ENCODE results near the gene PRKCH. TPM values are rescaled to one million over a fixed set of nuclear protein-coding genes. Genes with fewer than 3 reads are reported as not detected.

PRKCH gene
- total and polyA plus RNA-seq, 2 experiments from 2014 or later, result 2.4 to 3.5 TPM

- H3K27ac ChIP-seq, result no peak overlapping the region
- H3K27me3 ChIP-seq (replicated peaks; ENCODE audit: insufficient read depth), result peaks cover 4% of the 10 kb centered on the region
- H3K36me3 ChIP-seq (ENCODE audit: low read depth), result no peaks in the 10 kb centered on the region
- no peaks in the 10 kb centered on the region for H3K4me1 ChIP-seq (ENCODE audit: insufficient read depth)
- peaks cover 20% of the 10 kb centered on the region for H3K79me2 ChIP-seq (ENCODE audit: insufficient read depth)
- TF ChIP-seq EZH2phosphoT487 (IDR thresholded peaks at IDR 0.05; ENCODE audit: insufficient read depth, low read depth) (no peak), EZH2 (IDR thresholded peaks at IDR 0.05; ENCODE audit: insufficient read depth, poor library complexity, severe bottlenecking) (no peak)
- in situ Hi-C loops (cut with MboI), result loop anchor here (5.0 to 25.0 kb wide), 2 partner anchors 309 to 379 kb away; partner anchors contain the start of gene SNAPC1
- H3K9ac ChIP-seq, result no peak overlapping the region
- H3K4me2 ChIP-seq (ENCODE audit: unreplicated experiment), result no peak overlapping the region
- 76 to 83% methylated on average over 9 of the region's 9 CpGs for WGBS, 2 experiments (ENCODE audit: low coverage in 1 of 2, low lambda C conversion rate in 2 of 2, missing lambda C conversion rate in 2 of 2)
- H3K9me3 ChIP-seq (ENCODE audit: low read depth), result no peaks in the 10 kb centered on the region
- H3F3A ChIP-seq (ENCODE audit: insufficient read depth), result no peaks in the 10 kb centered on the region
- H4K20me1 ChIP-seq (ENCODE audit: insufficient read depth), result no peaks in the 10 kb centered on the region
- no peak overlapping the region for H2AFZ ChIP-seq
- no peaks in the 10 kb centered on the region for H3K9me2 ChIP-seq (ENCODE audit: insufficient read depth)
- no peak for DNase-seq
- no peak overlapping the region for H3K4me3 ChIP-seq
Measured at GRCh38 chr14:61453103-61453767, 131.9 kb downstream of the PRKCH start.

- Histone ChIP-seq H3K27ac (no peak overlapping the region), H3K4me1 (ENCODE audit: insufficient read depth) (no peaks in the 10 kb centered on the region), H4K20me1 (ENCODE audit: insufficient read depth) (no peaks in the 10 kb centered on the region), H3K36me3 (ENCODE audit: low read depth) (no peaks in the 10 kb centered on the region), H3K27me3 (replicated peaks; ENCODE audit: insufficient read depth) (no peaks in the 10 kb centered on the region; the same call in 1 of the 2 replicates), H3K4me3 (no peak overlapping the region), H3K9me2 (ENCODE audit: insufficient read depth) (no peaks in the 10 kb centered on the region), H3K9me3 (ENCODE audit: low read depth) (no peaks in the 10 kb centered on the region), H3K79me2 (ENCODE audit: insufficient read depth) (peaks cover 28% of the 10 kb centered on the region), H3K4me2 (ENCODE audit: unreplicated experiment) (no peak overlapping the region), H3F3A (ENCODE audit: insufficient read depth) (no peaks in the 10 kb centered on the region), H3K9ac (no peak overlapping the region), H2AFZ (no peak overlapping the region)
- in situ Hi-C loops (cut with MboI), result loop anchor here (5.0 to 25.0 kb wide), 2 partner anchors 308 to 378 kb away; partner anchors contain the start of gene SNAPC1
- TF ChIP-seq EZH2phosphoT487 (IDR thresholded peaks at IDR 0.05; ENCODE audit: insufficient read depth, low read depth) (no peak), EZH2 (IDR thresholded peaks at IDR 0.05; ENCODE audit: insufficient read depth, poor library complexity, severe bottlenecking) (no peak)
- no peak for DNase-seq
- WGBS, 2 experiments (ENCODE audit: low coverage in 1 of 2, low lambda C conversion rate in 2 of 2, missing lambda C conversion rate in 2 of 2), result 82 to 86% methylated on average over 4 of the region's 4 CpGs
Measured at GRCh38 chr14:61454545-61454944, 133.2 kb downstream of the PRKCH start.

GRCh38 chr14:61455351-61455750 is 134.0 kb downstream of the PRKCH start:
- H2AFZ ChIP-seq, result no peak overlapping the region
- no peak overlapping the region for H3K4me2 ChIP-seq (ENCODE audit: unreplicated experiment)
- in situ Hi-C loops (cut with MboI), result loop anchor here (25.0 kb wide), 1 partner anchor 307 kb away; the partner anchor contains the start of gene SNAPC1
- no peaks in the 10 kb centered on the region for H3F3A ChIP-seq (ENCODE audit: insufficient read depth)
- TF ChIP-seq EZH2phosphoT487 (IDR thresholded peaks at IDR 0.05; ENCODE audit: insufficient read depth, low read depth) (no peak), EZH2 (IDR thresholded peaks at IDR 0.05; ENCODE audit: insufficient read depth, poor library complexity, severe bottlenecking) (no peak)
- peaks cover 37% of the 10 kb centered on the region for H3K79me2 ChIP-seq (ENCODE audit: insufficient read depth)
- H3K4me1 ChIP-seq (ENCODE audit: insufficient read depth), result no peaks in the 10 kb centered on the region
- H3K9me2 ChIP-seq (ENCODE audit: insufficient read depth), result no peaks in the 10 kb centered on the region
- no peaks in the 10 kb centered on the region for H3K9me3 ChIP-seq (ENCODE audit: low read depth)
- no peak overlapping the region for H3K27ac ChIP-seq
- 62 to 64% methylated on average over 6 of the region's 6 CpGs for WGBS, 2 experiments (ENCODE audit: low coverage in 1 of 2, low lambda C conversion rate in 2 of 2, missing lambda C conversion rate in 2 of 2)
- H3K27me3 ChIP-seq (replicated peaks; ENCODE audit: insufficient read depth), result no peaks in the 10 kb centered on the region; the same call in 1 of the 2 replicates
- no peak for DNase-seq
- H3K9ac ChIP-seq, result no peak overlapping the region
- no peaks in the 10 kb centered on the region for H3K36me3 ChIP-seq (ENCODE audit: low read depth)
- no peaks in the 10 kb centered on the region for H4K20me1 ChIP-seq (ENCODE audit: insufficient read depth)
- H3K4me3 ChIP-seq, result no peak overlapping the region

GRCh38 chr14:61456720-61457119 is 135.3 kb downstream of the PRKCH start:
- WGBS, 2 experiments (ENCODE audit: low coverage in 1 of 2, low lambda C conversion rate in 2 of 2, missing lambda C conversion rate in 2 of 2), result 31 to 34% methylated on average over 12 of the region's 12 CpGs
- Histone ChIP-seq H3K4me2 (ENCODE audit: unreplicated experiment) (no peak overlapping the region), H3K9me2 (ENCODE audit: insufficient read depth) (no peaks in the 10 kb centered on the region), H3K4me3 (no peak overlapping the region), H3F3A (ENCODE audit: insufficient read depth) (no peaks in the 10 kb centered on the region), H3K27me3 (replicated peaks; ENCODE audit: insufficient read depth) (no peaks in the 10 kb centered on the region), H3K9me3 (ENCODE audit: low read depth) (no peaks in the 10 kb centered on the region), H3K79me2 (ENCODE audit: insufficient read depth) (peaks cover 50% of the 10 kb centered on the region), H3K36me3 (ENCODE audit: low read depth) (no peaks in the 10 kb centered on the region), H3K4me1 (ENCODE audit: insufficient read depth) (peaks cover 5% of the 10 kb centered on the region; the same call in 1 of the 2 replicates), H4K20me1 (ENCODE audit: insufficient read depth) (no peaks in the 10 kb centered on the region), H2AFZ (no peak overlapping the region), H3K27ac (no peak overlapping the region), H3K9ac (no peak overlapping the region)
- peak; percentile 84 for DNase-seq
- in situ Hi-C loops (cut with MboI), result loop anchor here (25.0 kb wide), 1 partner anchor 306 kb away; the partner anchor contains the start of gene SNAPC1
- TF ChIP-seq EZH2 (IDR thresholded peaks at IDR 0.05; ENCODE audit: insufficient read depth, poor library complexity, severe bottlenecking) (no peak), EZH2phosphoT487 (IDR thresholded peaks at IDR 0.05; ENCODE audit: insufficient read depth, low read depth) (no peak)

Measured in GM23248 (cell line).